ENCODE measurements around the gene NNAT.

- TF ChIP-seq CTCF (IDR thresholded peaks at IDR 0.05; ENCODE audit: borderline replicate concordance, extremely low read depth, low read length, poor library complexity, severe bottlenecking) = no peak
- no peak for TF ChIP-seq EZH2 (IDR thresholded peaks at IDR 0.05; ENCODE audit: borderline replicate concordance, low read depth, low read length, severe bottlenecking)
Measured at GRCh38 chr20:37515876-37516275, 5.2 kb upstream of the NNAT start.
